Spleen (tissue), 7 donors: ENCODE results near the gene ST6GALNAC3.

Experiments
- CTCF ChIP-seq, 11 experiments: fragments of 200-600 bp in 7 of 11; fragments of 450-650 bp in 4 of 11; sonication (generic) in 4 of 11; IDR thresholded peaks in 8 of 11; conservative IDR thresholded peaks in 3 of 11; 1 replicate in 7 of 11; 2 replicates in 4 of 11; pipeline versions ENCODE4 v1.4.0 to v1.8.0; 2016 to 2021; ENCODE audit warnings: antibody characterized with exemption in 11 of 11, inconsistent platforms in 4 of 11, mild to moderate bottlenecking in 1 of 11
- POLR2A ChIP-seq, 3 donors: fragments of 450-650 bp; IDR thresholded peaks; one replicate each; pipeline ENCODE4 v1.5.1; 2017; ENCODE audit warnings: antibody characterized with exemption in 3 of 3, mild to moderate bottlenecking in 1 of 3
- POLR2AphosphoS5 ChIP-seq, 3 donors: sonication (generic); formaldehyde crosslinking; IDR thresholded peaks; one replicate each; pipeline ENCODE4 v1.5.1; 2017; ENCODE audit warnings: antibody characterized with exemption in 3 of 3
- donor health status: DM: no; HTN: no; CAD: no; lungs with moderate emphysema.
- donor health status: DM: no; HTN: no; CAD: no.
- donor health status: DM: no; HTN: no; CAD: no.

DNA sequence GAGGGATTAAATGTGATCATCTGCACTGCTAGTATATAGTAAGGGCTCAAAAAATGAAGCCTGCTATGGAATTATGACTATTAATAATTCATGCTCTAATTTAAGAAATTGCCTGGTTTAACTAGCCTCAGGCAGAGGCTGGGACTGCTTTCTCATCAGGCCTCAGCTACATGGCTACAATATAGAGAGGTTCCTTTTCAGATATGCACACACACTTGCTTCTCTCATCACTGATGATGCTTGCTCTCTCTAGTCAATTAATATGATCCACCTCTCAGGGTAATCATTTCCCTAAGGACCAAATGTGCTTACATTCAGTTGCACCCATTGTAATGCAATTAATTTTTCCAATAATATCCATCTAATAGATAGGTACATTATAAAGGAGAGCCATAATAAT is 467.8 kb downstream of the ST6GALNAC3 start:
- TF ChIP-seq CTCF (IDR thresholded peaks at IDR 0.05 in 8 of 11, conservative IDR thresholded peaks at IDR 0.05 in 3 of 11) (no peak), POLR2AphosphoS5 (IDR thresholded peaks at IDR 0.05) (no peak), POLR2A (IDR thresholded peaks at IDR 0.05) (no peak)
